HCT116 (cell line): ENCODE measurements around the gene PPFIA2.

ENCODE experiments used
- CBX3 ChIP-seq: IDR thresholded peaks from 2 replicates; pipeline ENCODE4 v1.6.1; 2012; ENCODE audit warnings: low read depth
- CTCF ChIP-seq, 3 experiments: fragments of 200-600 bp in 1 of 3; sonication (generic) in 1 of 3; IDR thresholded peaks in 2 of 3; conservative IDR thresholded peaks in 1 of 3; 2 replicates each; pipeline ENCODE4 v1.5.1; 2012 to 2017; ENCODE audit warnings: low read depth in 2 of 3, low read length in 2 of 3, antibody characterized with exemption in 1 of 3, borderline replicate concordance in 1 of 3, control low read depth in 1 of 3, mild to moderate bottlenecking in 1 of 3, mixed read lengths in 1 of 3, mixed run types in 1 of 3, moderate library complexity in 1 of 3; ENCODE audit not compliant: insufficient read depth in 1 of 3
- EZH2 ChIP-seq: fragments of 200-600 bp; sonication (generic); IDR thresholded peaks from 2 replicates; pipeline ENCODE4 v1.6.1; 2017; ENCODE audit warnings: antibody characterized with exemption, mixed run types
- POLR2AphosphoS5 ChIP-seq: IDR thresholded peaks from 2 replicates; pipeline ENCODE4 v1.6.1; 2011; ENCODE audit warnings: mild to moderate bottlenecking, low read depth, low read length, moderate library complexity
- REST ChIP-seq: IDR thresholded peaks from 2 replicates; pipeline ENCODE4 v1.6.1; 2012; ENCODE audit warnings: low read depth
- SIN3A ChIP-seq: IDR thresholded peaks from 2 replicates; pipeline ENCODE4 v1.6.1; 2012; ENCODE audit warnings: low read depth
- TCF7L2 ChIP-seq: IDR thresholded peaks from 2 replicates; pipeline ENCODE4 v1.7.0; 2011; ENCODE audit warnings: borderline replicate concordance, inconsistent platforms; ENCODE audit not compliant: insufficient read depth, insufficient read length; ENCODE audit errors: extremely low read depth
- YY1 ChIP-seq: IDR thresholded peaks from 2 replicates; pipeline ENCODE4 v1.6.1; 2011; ENCODE audit warnings: low read length, low read depth, moderate library complexity, mild to moderate bottlenecking; ENCODE audit not compliant: insufficient replicate concordance; ENCODE audit errors: extremely low read depth

DNA sequence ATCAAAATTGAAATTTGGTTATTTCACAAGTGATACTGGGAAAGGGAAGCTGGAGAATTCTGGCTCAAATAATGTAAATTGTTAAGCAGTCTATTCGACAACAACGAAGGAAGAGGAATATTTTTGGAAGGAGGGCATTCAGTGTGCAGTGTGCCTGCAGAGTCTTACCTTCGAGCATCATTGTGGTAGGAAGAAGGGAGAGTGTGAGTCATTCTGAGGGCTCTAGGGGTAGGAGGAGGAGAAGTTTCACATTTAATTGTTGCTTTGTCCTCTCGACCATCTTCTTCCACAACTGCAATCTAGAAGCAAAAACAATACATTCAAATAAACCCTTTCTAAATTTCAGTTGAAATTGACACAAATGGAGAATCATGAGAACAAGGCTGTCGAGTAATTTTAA is 418.2 kb downstream of the PPFIA2 start:
- TF ChIP-seq POLR2AphosphoS5 (no peak), CTCF (IDR thresholded peaks at IDR 0.05 in 2 of 3, conservative IDR thresholded peaks at IDR 0.05 in 1 of 3; ENCODE audit: borderline replicate concordance in 1 of 3, insufficient read depth in 1 of 3, low read depth in 2 of 3, low read length in 2 of 3) (no peak), SIN3A (no peak), REST (no peak), YY1 (no peak), EZH2 (no peak), CBX3 (no peak), TCF7L2 (no peak)
